K562 (cell line): ENCODE data around the gene C7orf25. TPM values are rescaled to one million over a fixed set of nuclear protein-coding genes. Genes with fewer than 3 reads are reported as not detected.

Source experiments
- ATAC-seq: fragments of 200-7000 bp; cut with Tn5 transposase; 3 replicates; pipeline ENCODE4 v1.9.1; 2020; ENCODE audit warnings: moderate library complexity
- BruUV-seq: library from RNA; stranded (reverse); fragments of 400-500 nt; replicated peaks from 2 replicates; lab custom pipeline; 2021; lab: Mats Ljungman, UMichigan
- CTCF ChIA-PET: fragments of 300-600 bp; formaldehyde crosslinking; extraction: SDS; loops from one replicate; lab custom pipeline; 2021; ENCODE audit warnings: low intra/inter-chr PET ratio; lab: Yijun Ruan, JAX
- POLR2A ChIA-PET: fragments of 300-600, 350-650 bp; sonication (Branson Sonifier 250); formaldehyde crosslinking; extraction: SDS; loops from one replicate; lab custom pipeline; 2021; ENCODE audit warnings: antibody characterized with exemption, inconsistent platforms; lab: Yijun Ruan, JAX
- DNase-seq, 4 experiments: peaks; one replicate each; pipeline versions ENCODE4 v3.0.0 to v3.0.0-alpha.2; 2011 to 2018; ENCODE audit warnings: low spot score in 3 of 4, mixed read lengths in 3 of 4; ENCODE audit errors: extremely low read depth in 1 of 4
- FAIRE-seq: peaks from 2 replicates; lab custom pipeline; 2011; peaks lifted over from hg19 to GRCh38; lab: Jason Lieb, UNC
- H2AFZ ChIP-seq: 2 replicates; pipeline ENCODE4 v1.6.0; 2011; ENCODE audit warnings: low read depth, low read length, control low read depth, inconsistent platforms
- H3K27ac ChIP-seq: fragments of 200-600 bp; 3 replicates; pipeline ENCODE4 v1.8.0; 2011; ENCODE audit warnings: low read depth, mild to moderate bottlenecking, control low read depth, inconsistent platforms, low read length, moderate library complexity, mixed read lengths; ENCODE audit errors: extremely low read depth
- H3K27me3 ChIP-seq, 2 experiments: fragments of 300-600 bp in 1 of 2; 2 replicates in 1 of 2; 3 replicates in 1 of 2; pipeline versions ENCODE4 v1.6.0 to v1.8.0; 2011; ENCODE audit warnings: inconsistent platforms in 2 of 2, low read length in 2 of 2, mild to moderate bottlenecking in 1 of 2, mixed read lengths in 1 of 2, moderate library complexity in 1 of 2; ENCODE audit not compliant: control insufficient read depth in 2 of 2, insufficient read depth in 2 of 2
- H3K36me3 ChIP-seq: fragments of 300-600 bp; 3 replicates; pipeline ENCODE4 v1.8.0; 2011; ENCODE audit warnings: mild to moderate bottlenecking, low read length, inconsistent platforms; ENCODE audit not compliant: control insufficient read depth, insufficient read depth
- H3K4me1 ChIP-seq, 2 experiments: fragments of 200-600 bp in 1 of 2; replicated peaks in 1 of 2; 2 replicates in 1 of 2; 3 replicates in 1 of 2; pipeline versions ENCODE4 v1.5.1 to v1.8.0; 2011; ENCODE audit warnings: inconsistent platforms in 2 of 2, low read length in 2 of 2, mild to moderate bottlenecking in 1 of 2, mixed read lengths in 1 of 2, moderate library complexity in 1 of 2; ENCODE audit not compliant: control insufficient read depth in 2 of 2, insufficient read depth in 2 of 2
- H3K4me2 ChIP-seq: 2 replicates; pipeline ENCODE4 v1.6.1; 2011; ENCODE audit warnings: low read length, control low read depth, inconsistent platforms, mixed read lengths; ENCODE audit not compliant: insufficient read depth
- H3K4me3 ChIP-seq: fragments of 200-600 bp; sonication (generic), shearing (Covaris generic); 2 replicates; pipeline ENCODE4 v1.5.1; 2016; ENCODE audit warnings: control low read depth, inconsistent platforms
- H3K79me2 ChIP-seq: fragments of 200-600 bp; 3 replicates; pipeline ENCODE4 v1.8.0; 2011; ENCODE audit warnings: low read length, inconsistent platforms; ENCODE audit not compliant: control insufficient read depth, insufficient read depth
- H3K9ac ChIP-seq, 2 experiments: 2 replicates each; pipeline versions ENCODE4 v1.6.0 to v1.6.1; 2011; ENCODE audit warnings: low read depth in 2 of 2, low read length in 2 of 2, control low read depth in 1 of 2, inconsistent platforms in 1 of 2, mild to moderate bottlenecking in 1 of 2, mixed read lengths in 1 of 2; ENCODE audit not compliant: insufficient read depth in 1 of 2
- H3K9me1 ChIP-seq: one replicate; pipeline ENCODE4 v1.6.0; 2011; ENCODE audit warnings: inconsistent platforms, mild to moderate bottlenecking, low read length, moderate library complexity; ENCODE audit not compliant: control insufficient read depth, insufficient read depth
- H3K9me3 ChIP-seq: replicated peaks from 2 replicates; pipeline ENCODE4 v1.5.1; 2011; ENCODE audit warnings: low read depth, low read length, inconsistent platforms; ENCODE audit not compliant: control insufficient read depth, insufficient read depth
- H4K20me1 ChIP-seq: replicated peaks from 2 replicates; pipeline ENCODE4 v1.6.1; 2011; ENCODE audit warnings: low read length, inconsistent platforms, mixed read lengths; ENCODE audit not compliant: control insufficient read depth, insufficient read depth
- ARID1B ChIP-seq: fragments of 450-650 bp; IDR thresholded peaks from 2 replicates; pipeline ENCODE4 v1.6.1; 2016; ENCODE audit warnings: antibody characterized with exemption, mild to moderate bottlenecking, inconsistent platforms
- TCF3 ChIP-seq: sonication (generic); formaldehyde crosslinking; IDR thresholded peaks from 2 replicates; pipeline ENCODE4 v1.4.0; 2020; ENCODE audit warnings: mild to moderate bottlenecking, missing genetic modification reagents
- ZNF311 ChIP-seq: fragments of 250-450 bp; sonication (Bioruptor Pico); IDR thresholded peaks from 2 replicates; pipeline ENCODE4 v1.4.0; 2020; ENCODE audit warnings: mild to moderate bottlenecking, moderate library complexity
- WGBS: fragments of 100-300 bp; shearing (Covaris generic); methylation state at CpG from one replicate; pipeline ENCODE4 v1.1.6; 2016; ENCODE audit warnings: low coverage, mixed read lengths; ENCODE audit not compliant: insufficient coverage; ENCODE audit errors: missing lambda C conversion rate; 5-methylcytosine and 5-hydroxymethylcytosine counted together
- in situ Hi-C: fragments of 300-500 bp; cut with MboI; formaldehyde crosslinking; loops from 4 replicates; pipeline ENCODE4 v1.15.0; 2018; ENCODE audit warnings: inconsistent platforms, mixed read lengths
- intact Hi-C: fragments of 100-400 bp; cut with micrococcal nuclease; formaldehyde crosslinking; loops from 2 replicates; pipeline ENCODE4 v1.14.2; 2022
- polyA plus RNA-seq, 8 experiments: library from polyadenylated mRNA; depleted of rRNA in 4 of 8; stranded (reverse) in 5 of 8; unstranded in 3 of 8; fragments of >200 nt; fragmentation: Nextera tagmentation in 2 of 8; fragmentation: Illumina TruSeq in 1 of 8; extraction: Ambion mirVana in 2 of 8; extraction: Trizol in 1 of 8; gene quantifications; 2 replicates each; pipeline versions ENCODE4 v1.2.1 to v1.2.3, GENCODE V29; 2011 to 2014; ENCODE audit warnings: inconsistent platforms in 1 of 8, missing spikeins in 1 of 8
- total RNA-seq, 7 experiments: library from RNA; depleted of rRNA in 6 of 7; stranded (reverse); fragments of >200 nt in 6 of 7; fragmentation: Illumina TruSeq in 2 of 7; extraction: Trizol in 2 of 7; gene quantifications; 2 replicates each; pipeline versions ENCODE4 v1.2.1 to v1.2.3, GENCODE V29; 2011 to 2021; ENCODE audit warnings: low replicate concordance in 1 of 7
- TF ChIP-seq, protein P1 (sequence below), 2 experiments: fragments of 450-650 bp in 1 of 2; sonication (generic) in 1 of 2; formaldehyde crosslinking in 1 of 2; IDR thresholded peaks in 1 of 2; conservative IDR thresholded peaks in 1 of 2; 2 replicates each; pipeline versions ENCODE4 v1.6.1 to v1.8.1; 2016 to 2023; ENCODE audit warnings: mild to moderate bottlenecking in 2 of 2, moderate library complexity in 2 of 2, inconsistent platforms in 1 of 2, missing genetic modification reagents in 1 of 2
- TF ChIP-seq, protein P2 (sequence below): fragments of 450-650 bp; IDR thresholded peaks from 2 replicates; pipeline ENCODE4 v1.6.1; 2016; ENCODE audit warnings: mild to moderate bottlenecking, moderate library complexity
- TF ChIP-seq, protein P3 (sequence below): fragments of 450-650 bp; IDR thresholded peaks from 2 replicates; pipeline ENCODE4 v1.6.1; 2016

The C7orf25 gene
- total and polyA plus RNA-seq, 9 of the 15 experiments (the other 6 are each of a cell fraction or from before 2014, with no cell fraction given) = 1.2 to 4.7 (median 1.9) TPM

DNA sequence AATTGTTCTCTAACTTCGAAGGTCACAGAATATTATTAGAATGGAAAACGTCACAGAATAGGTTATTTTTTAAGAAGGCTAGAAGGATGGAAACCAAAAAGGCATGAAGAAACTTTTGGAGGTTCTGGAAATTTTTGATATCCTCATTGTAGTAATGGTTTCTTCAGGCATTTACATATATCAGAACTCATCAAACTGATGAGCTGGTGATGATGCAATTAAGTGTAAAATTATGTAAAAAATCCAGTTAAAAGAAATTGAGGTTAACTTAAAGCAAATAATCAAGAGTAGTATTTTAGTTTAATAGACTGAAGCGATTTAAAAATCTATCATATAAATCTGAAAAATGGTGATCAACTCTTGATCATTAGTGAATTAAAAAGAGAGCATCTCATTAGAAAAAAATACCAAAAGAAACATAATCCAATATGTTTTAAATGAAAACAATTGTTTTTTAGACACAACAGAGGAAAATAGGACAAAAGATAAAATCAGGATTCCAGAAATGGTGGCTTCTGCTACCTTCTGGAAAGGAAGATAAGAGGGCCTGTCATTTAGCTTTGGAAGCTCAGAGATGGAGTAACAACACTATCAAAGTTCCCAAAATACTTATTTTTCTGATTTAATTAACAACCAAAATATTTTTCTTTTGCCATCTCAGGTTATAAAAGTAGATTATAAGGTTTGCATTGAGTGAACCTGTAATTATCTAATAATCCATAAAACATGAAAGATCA is 10.3 kb upstream of the C7orf25 start:
- Histone ChIP-seq H3K9me3 (no peaks in the 10 kb centered on the region), H2AFZ (no peak overlapping the region), H3K9me1 (no peaks in the 10 kb centered on the region), H4K20me1 (no peaks in the 10 kb centered on the region), H3K27ac (no peak overlapping the region), H3K4me3 (no peak overlapping the region), H3K4me2 (no peak overlapping the region), H3K27me3 (no peaks in the 10 kb centered on the region), H3K79me2 (peaks cover 27% of the 10 kb centered on the region; the same call in 2 of the 3 replicates), H3K36me3 (peaks cover 91% of the 10 kb centered on the region), H3K4me1 (peaks cover 0 to 4% of the 10 kb centered on the region in 2 experiments; a peak in 1 of 5 replicates), H3K9ac (no peak overlapping the region)
- whole genome bisulfite sequencing = 81% methylated on average over 3 of the region's 3 CpGs
- ATAC-seq (no peak), FAIRE-seq (no peak), DNase-seq (no peak)
- BruUV-seq = no TSS peak
- intact Hi-C loops = no loop called here
- in situ Hi-C loops = no loop called here
- ChIA-PET POLR2A (interaction anchor here (2.8 kb wide), 1 partner anchor 10 kb away, joined by 10 read pairs; the partner anchor contains the start of genes MRPL32 and PSMA2), CTCF (no interaction called here)
- TF ChIP-seq, protein P1, sequence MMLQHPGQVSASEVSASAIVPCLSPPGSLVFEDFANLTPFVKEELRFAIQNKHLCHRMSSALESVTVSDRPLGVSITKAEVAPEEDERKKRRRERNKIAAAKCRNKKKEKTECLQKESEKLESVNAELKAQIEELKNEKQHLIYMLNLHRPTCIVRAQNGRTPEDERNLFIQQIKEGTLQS (IDR thresholded peaks at IDR 0.05) = peak; percentile 81
- TF ChIP-seq, protein P1 (CRISPR knock-in tag; conservative IDR thresholded peaks at IDR 0.05) = no peak
- TF ChIP-seq, protein P2, sequence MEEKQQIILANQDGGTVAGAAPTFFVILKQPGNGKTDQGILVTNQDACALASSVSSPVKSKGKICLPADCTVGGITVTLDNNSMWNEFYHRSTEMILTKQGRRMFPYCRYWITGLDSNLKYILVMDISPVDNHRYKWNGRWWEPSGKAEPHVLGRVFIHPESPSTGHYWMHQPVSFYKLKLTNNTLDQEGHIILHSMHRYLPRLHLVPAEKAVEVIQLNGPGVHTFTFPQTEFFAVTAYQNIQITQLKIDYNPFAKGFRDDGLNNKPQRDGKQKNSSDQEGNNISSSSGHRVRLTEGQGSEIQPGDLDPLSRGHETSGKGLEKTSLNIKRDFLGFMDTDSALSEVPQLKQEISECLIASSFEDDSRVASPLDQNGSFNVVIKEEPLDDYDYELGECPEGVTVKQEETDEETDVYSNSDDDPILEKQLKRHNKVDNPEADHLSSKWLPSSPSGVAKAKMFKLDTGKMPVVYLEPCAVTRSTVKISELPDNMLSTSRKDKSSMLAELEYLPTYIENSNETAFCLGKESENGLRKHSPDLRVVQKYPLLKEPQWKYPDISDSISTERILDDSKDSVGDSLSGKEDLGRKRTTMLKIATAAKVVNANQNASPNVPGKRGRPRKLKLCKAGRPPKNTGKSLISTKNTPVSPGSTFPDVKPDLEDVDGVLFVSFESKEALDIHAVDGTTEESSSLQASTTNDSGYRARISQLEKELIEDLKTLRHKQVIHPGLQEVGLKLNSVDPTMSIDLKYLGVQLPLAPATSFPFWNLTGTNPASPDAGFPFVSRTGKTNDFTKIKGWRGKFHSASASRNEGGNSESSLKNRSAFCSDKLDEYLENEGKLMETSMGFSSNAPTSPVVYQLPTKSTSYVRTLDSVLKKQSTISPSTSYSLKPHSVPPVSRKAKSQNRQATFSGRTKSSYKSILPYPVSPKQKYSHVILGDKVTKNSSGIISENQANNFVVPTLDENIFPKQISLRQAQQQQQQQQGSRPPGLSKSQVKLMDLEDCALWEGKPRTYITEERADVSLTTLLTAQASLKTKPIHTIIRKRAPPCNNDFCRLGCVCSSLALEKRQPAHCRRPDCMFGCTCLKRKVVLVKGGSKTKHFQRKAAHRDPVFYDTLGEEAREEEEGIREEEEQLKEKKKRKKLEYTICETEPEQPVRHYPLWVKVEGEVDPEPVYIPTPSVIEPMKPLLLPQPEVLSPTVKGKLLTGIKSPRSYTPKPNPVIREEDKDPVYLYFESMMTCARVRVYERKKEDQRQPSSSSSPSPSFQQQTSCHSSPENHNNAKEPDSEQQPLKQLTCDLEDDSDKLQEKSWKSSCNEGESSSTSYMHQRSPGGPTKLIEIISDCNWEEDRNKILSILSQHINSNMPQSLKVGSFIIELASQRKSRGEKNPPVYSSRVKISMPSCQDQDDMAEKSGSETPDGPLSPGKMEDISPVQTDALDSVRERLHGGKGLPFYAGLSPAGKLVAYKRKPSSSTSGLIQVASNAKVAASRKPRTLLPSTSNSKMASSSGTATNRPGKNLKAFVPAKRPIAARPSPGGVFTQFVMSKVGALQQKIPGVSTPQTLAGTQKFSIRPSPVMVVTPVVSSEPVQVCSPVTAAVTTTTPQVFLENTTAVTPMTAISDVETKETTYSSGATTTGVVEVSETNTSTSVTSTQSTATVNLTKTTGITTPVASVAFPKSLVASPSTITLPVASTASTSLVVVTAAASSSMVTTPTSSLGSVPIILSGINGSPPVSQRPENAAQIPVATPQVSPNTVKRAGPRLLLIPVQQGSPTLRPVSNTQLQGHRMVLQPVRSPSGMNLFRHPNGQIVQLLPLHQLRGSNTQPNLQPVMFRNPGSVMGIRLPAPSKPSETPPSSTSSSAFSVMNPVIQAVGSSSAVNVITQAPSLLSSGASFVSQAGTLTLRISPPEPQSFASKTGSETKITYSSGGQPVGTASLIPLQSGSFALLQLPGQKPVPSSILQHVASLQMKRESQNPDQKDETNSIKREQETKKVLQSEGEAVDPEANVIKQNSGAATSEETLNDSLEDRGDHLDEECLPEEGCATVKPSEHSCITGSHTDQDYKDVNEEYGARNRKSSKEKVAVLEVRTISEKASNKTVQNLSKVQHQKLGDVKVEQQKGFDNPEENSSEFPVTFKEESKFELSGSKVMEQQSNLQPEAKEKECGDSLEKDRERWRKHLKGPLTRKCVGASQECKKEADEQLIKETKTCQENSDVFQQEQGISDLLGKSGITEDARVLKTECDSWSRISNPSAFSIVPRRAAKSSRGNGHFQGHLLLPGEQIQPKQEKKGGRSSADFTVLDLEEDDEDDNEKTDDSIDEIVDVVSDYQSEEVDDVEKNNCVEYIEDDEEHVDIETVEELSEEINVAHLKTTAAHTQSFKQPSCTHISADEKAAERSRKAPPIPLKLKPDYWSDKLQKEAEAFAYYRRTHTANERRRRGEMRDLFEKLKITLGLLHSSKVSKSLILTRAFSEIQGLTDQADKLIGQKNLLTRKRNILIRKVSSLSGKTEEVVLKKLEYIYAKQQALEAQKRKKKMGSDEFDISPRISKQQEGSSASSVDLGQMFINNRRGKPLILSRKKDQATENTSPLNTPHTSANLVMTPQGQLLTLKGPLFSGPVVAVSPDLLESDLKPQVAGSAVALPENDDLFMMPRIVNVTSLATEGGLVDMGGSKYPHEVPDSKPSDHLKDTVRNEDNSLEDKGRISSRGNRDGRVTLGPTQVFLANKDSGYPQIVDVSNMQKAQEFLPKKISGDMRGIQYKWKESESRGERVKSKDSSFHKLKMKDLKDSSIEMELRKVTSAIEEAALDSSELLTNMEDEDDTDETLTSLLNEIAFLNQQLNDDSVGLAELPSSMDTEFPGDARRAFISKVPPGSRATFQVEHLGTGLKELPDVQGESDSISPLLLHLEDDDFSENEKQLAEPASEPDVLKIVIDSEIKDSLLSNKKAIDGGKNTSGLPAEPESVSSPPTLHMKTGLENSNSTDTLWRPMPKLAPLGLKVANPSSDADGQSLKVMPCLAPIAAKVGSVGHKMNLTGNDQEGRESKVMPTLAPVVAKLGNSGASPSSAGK = no peak
- TF ChIP-seq ARID1B (peak; percentile 77), TCF3 (peak; percentile 38; the same call in 1 of the 2 replicates), ZNF311 (CRISPR knock-in tag) (no peak)
- TF ChIP-seq, protein P3, sequence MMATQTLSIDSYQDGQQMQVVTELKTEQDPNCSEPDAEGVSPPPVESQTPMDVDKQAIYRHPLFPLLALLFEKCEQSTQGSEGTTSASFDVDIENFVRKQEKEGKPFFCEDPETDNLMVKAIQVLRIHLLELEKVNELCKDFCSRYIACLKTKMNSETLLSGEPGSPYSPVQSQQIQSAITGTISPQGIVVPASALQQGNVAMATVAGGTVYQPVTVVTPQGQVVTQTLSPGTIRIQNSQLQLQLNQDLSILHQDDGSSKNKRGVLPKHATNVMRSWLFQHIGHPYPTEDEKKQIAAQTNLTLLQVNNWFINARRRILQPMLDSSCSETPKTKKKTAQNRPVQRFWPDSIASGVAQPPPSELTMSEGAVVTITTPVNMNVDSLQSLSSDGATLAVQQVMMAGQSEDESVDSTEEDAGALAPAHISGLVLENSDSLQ = peak; percentile 51; the same call in 1 of the 2 replicates
